Esophagus squamous epithelium (tissue), 5 donors: ENCODE measurements around the gene AGBL1. TPM values are rescaled to one million over a fixed set of nuclear protein-coding genes. Genes with fewer than 3 reads are reported as not detected.

ENCODE experiments used
- DNase-seq: peaks from one replicate; lab custom pipeline; 2025; lab: John Stamatoyannopoulos, UW
- H3K27ac ChIP-seq, 4 donors: fragments of 200-600 bp; sonication (generic); one replicate each; pipeline ENCODE4 v1.5.1; 2016 to 2019; ENCODE audit warnings: mild to moderate bottlenecking in 1 of 4
- H3K27me3 ChIP-seq, 4 donors: fragments of 200-600 bp; sonication (generic); 1 replicate in 3 of 4; 2 replicates in 1 of 4; pipeline versions ENCODE4 v1.5.1 to v1.6.0; 2017 to 2021; ENCODE audit warnings: antibody characterized with exemption in 1 of 4
- H3K36me3 ChIP-seq, 3 donors: fragments of 200-600 bp; sonication (generic); one replicate each; pipeline ENCODE4 v1.5.1; 2016 to 2019
- H3K4me1 ChIP-seq, 3 donors: fragments of 200-600 bp; sonication (generic); one replicate each; pipeline ENCODE4 v1.5.1; 2017 to 2019
- H3K4me3 ChIP-seq, 4 donors: fragments of 200-600 bp; sonication (generic); 1 replicate in 3 of 4; 2 replicates in 1 of 4; pipeline ENCODE4 v1.5.1; 2016 to 2019; ENCODE audit warnings: mild to moderate bottlenecking in 2 of 4, moderate library complexity in 1 of 4
- H3K9me3 ChIP-seq, 3 donors: fragments of 200-600 bp; sonication (generic); one replicate each; pipeline ENCODE4 v1.5.1; 2016 to 2019
- CTCF ChIP-seq, 6 experiments: fragments of 450-650 bp in 4 of 6; fragments of 200-600 bp in 2 of 6; sonication (generic) in 2 of 6; IDR thresholded peaks; one replicate each; pipeline ENCODE4 v1.5.1; 2016 to 2019; ENCODE audit warnings: antibody characterized with exemption in 6 of 6, mild to moderate bottlenecking in 4 of 6, moderate library complexity in 4 of 6
- POLR2A ChIP-seq, 4 donors: fragments of 450-650 bp; IDR thresholded peaks; one replicate each; pipeline ENCODE4 v1.6.1; 2017; ENCODE audit warnings: antibody characterized with exemption in 4 of 4, mild to moderate bottlenecking in 4 of 4, moderate library complexity in 3 of 4
- WGBS, 2 donors: methylation state at CpG; one replicate each; pipeline ENCODE4 v1.1.5; 2018; 5-methylcytosine and 5-hydroxymethylcytosine counted together
- intact Hi-C: fragments of 100-400 bp; cut with DNase I; formaldehyde crosslinking; loops from one replicate; pipeline ENCODE4 v1.15.0; 2022
- total RNA-seq, 4 donors: library from RNA; depleted of rRNA; stranded (reverse); fragments of >200 nt; gene quantifications; one replicate each; pipeline ENCODE4 v1.1.0, GENCODE V29; 2016
- donor health status: DM: yes; HTN: yes; CAD: no.

AGBL1 gene
- total RNA-seq, 4 donors from 2014 or later, result 0.11 to 0.21 (median 0.19) TPM; not detected in 1

GRCh38 chr15:86041399-86041798, 38.3 kb upstream of the AGBL1 start:
- 45 to 60% methylated on average over 6 of the region's 6 CpGs for WGBS, 2 donors
- Histone ChIP-seq H3K9me3 (no peaks in the 10 kb centered on the region), H3K27me3 (peaks cover 0 to 26% (median 0%) of the 10 kb centered on the region in 4 donors), H3K36me3 (no peaks in the 10 kb centered on the region), H3K4me1 (no peaks in the 10 kb centered on the region), H3K27ac (no peak overlapping the region), H3K4me3 (no peak overlapping the region)
- intact Hi-C loops, result no loop called here
- DNase-seq, result no peak
- TF ChIP-seq CTCF (IDR thresholded peaks at IDR 0.05) (no peak), POLR2A (IDR thresholded peaks at IDR 0.05) (no peak)

GRCh38 chr15:86042226-86042625, 37.4 kb upstream of the AGBL1 start:
- intact Hi-C loops, result no loop called here
- no peak overlapping the region for H3K4me3 ChIP-seq
- no peaks in the 10 kb centered on the region for H3K4me1 ChIP-seq
- DNase-seq, result no peak
- no peaks in the 10 kb centered on the region for H3K36me3 ChIP-seq
- no peak for TF ChIP-seq CTCF (IDR thresholded peaks at IDR 0.05)
- TF ChIP-seq POLR2A (IDR thresholded peaks at IDR 0.05), result no peak
- WGBS, 2 donors, result 40 to 100% methylated on average over 1 of the region's 1 CpG
- H3K9me3 ChIP-seq, result no peaks in the 10 kb centered on the region
- H3K27ac ChIP-seq, result no peak overlapping the region
- H3K27me3 ChIP-seq, result peaks cover 0 to 26% (median 0%) of the 10 kb centered on the region in 4 donors

GRCh38 chr15:86044981-86045380, 34.7 kb upstream of the AGBL1 start:
- Histone ChIP-seq H3K27me3 (peaks cover 0 to 26% (median 0%) of the 10 kb centered on the region in 4 donors), H3K4me1 (no peaks in the 10 kb centered on the region), H3K36me3 (no peaks in the 10 kb centered on the region), H3K9me3 (no peaks in the 10 kb centered on the region), H3K27ac (no peak overlapping the region), H3K4me3 (no peak overlapping the region)
- no peak for DNase-seq
- WGBS, 2 donors, result 0% methylated on average over 1 of the region's 1 CpG
- intact Hi-C loops, result no loop called here
- TF ChIP-seq CTCF (IDR thresholded peaks at IDR 0.05) (no peak), POLR2A (IDR thresholded peaks at IDR 0.05) (no peak)

- H3K4me3 ChIP-seq, result no peak overlapping the region
- 52 to 72% methylated on average over 3 to 6 of the region's 6 CpGs for WGBS, 2 donors
- no peaks in the 10 kb centered on the region for H3K36me3 ChIP-seq
- no peak for DNase-seq
- no peaks in the 10 kb centered on the region for H3K9me3 ChIP-seq
- no peaks in the 10 kb centered on the region for H3K4me1 ChIP-seq
- no peak overlapping the region for H3K27ac ChIP-seq
- no peak for TF ChIP-seq POLR2A (IDR thresholded peaks at IDR 0.05)
- no peak for TF ChIP-seq CTCF (IDR thresholded peaks at IDR 0.05)
- intact Hi-C loops, result no loop called here
- no peaks in the 10 kb centered on the region for H3K27me3 ChIP-seq
Observed at GRCh38 chr15:86054338-86054737, 25.3 kb upstream of the AGBL1 start.

- H3K27me3 ChIP-seq, result no peaks in the 10 kb centered on the region
- 71 to 75% methylated on average over 4 of the region's 4 CpGs for WGBS, 2 donors
- intact Hi-C loops, result no loop called here
- no peaks in the 10 kb centered on the region for H3K9me3 ChIP-seq
- no peaks in the 10 kb centered on the region for H3K4me1 ChIP-seq
- TF ChIP-seq CTCF (IDR thresholded peaks at IDR 0.05), result no peak
- no peaks in the 10 kb centered on the region for H3K36me3 ChIP-seq
- no peak overlapping the region for H3K4me3 ChIP-seq
- no peak for DNase-seq
- no peak overlapping the region for H3K27ac ChIP-seq
Observed at GRCh38 chr15:86055688-86056087, 24.0 kb upstream of the AGBL1 start.
